Measurements from ENCODE around the gene OR2A5.
"Not testable (repeated sequence)": the region's sequence is repeated elsewhere in the genome, so short reads cannot be mapped to it uniquely, and the experiment has no call there.

OR2A5 gene

GRCh38 chr7:144048648-144049047 is at the start of gene OR2A5:
Gene OR2A5 (plus strand): TSS chr7:144048948. CDS start chr7:144050402, 1,454 bp downstream.
- in situ Hi-C loops (cut with MboI; ENCODE audit: low sequenced_read_pairs), result no loop called here

DNA sequence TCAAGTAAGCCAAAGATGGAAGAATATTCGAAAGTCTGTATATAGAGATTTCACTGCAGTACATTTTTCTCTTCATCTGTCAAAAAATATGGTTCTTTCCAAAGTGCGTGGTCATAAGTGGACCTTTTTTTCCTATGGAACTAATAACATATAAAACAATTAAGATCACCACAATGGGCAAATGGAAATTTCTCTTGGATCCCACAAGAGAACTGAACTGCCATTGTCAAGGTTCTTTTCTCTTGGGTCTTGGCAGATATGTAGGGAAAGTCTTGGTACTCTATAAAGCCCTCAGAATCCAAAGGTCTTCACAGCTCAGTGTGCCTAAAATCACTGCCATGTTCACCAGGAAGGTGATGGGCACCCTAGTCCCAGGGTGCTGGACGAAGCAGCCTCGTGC is 48.7 kb upstream of the OR2A5 start, which contains the start of gene OR6B1:
TSS of gene OR6B1 (plus strand) at position 301 of the 400 bp plus-strand sequence. CDS start 3,677 bp downstream, outside the sequence.
- in situ Hi-C loops (cut with MboI; ENCODE audit: low sequenced_read_pairs), result no loop called here

- in situ Hi-C loops (cut with MboI; ENCODE audit: low sequenced_read_pairs), result no loop called here
Observed at GRCh38 chr7:144001543-144001942, 47.2 kb upstream of the OR2A5 start.

DNA sequence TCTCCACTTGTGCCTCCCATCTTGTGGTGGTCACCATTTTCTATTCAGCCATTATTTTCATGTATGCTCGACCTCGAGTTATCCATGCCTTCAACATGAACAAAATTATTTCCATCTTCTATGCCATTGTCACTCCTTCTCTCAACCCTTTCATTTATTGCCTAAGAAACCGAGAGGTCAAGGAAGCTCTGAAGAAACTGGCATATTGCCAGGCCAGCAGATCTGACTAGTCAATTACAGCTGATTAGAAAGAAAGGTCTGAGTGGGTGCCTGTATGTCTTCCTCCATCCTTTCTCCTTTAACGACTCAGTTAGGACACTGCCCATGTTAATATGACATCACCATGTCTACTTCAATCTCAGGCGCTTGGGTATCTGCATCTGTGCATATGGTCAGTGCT is 44.0 kb upstream of the OR2A5 start:
- in situ Hi-C loops (cut with MboI; ENCODE audit: low sequenced_read_pairs), result no loop called here

- in situ Hi-C loops (cut with MboI; ENCODE audit: low sequenced_read_pairs), result no loop called here
Observed at GRCh38 chr7:144006029-144006691, 42.6 kb upstream of the OR2A5 start.

DNA sequence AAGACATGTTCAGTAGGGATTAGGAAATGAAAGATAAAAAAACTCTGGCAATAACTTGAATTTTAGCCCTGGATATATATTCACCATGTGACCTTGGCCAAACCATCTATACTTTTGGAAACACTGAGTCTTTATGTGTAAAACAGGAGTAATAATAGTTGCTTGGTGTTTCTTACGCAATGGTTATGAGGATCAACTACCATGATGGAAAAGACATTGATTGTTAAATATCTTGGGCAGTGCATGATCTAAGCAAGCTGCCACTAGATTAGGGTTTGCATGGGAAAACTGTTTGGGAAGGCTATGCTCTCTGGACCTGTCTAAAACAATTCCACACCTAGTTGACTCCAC is 42.1 kb upstream of the OR2A5 start:
- in situ Hi-C loops (cut with MboI; ENCODE audit: low sequenced_read_pairs), result no loop called here

- in situ Hi-C loops (cut with MboI; ENCODE audit: low sequenced_read_pairs), result no loop called here
Observed at GRCh38 chr7:144009361-144009760, 39.4 kb upstream of the OR2A5 start.

DNA sequence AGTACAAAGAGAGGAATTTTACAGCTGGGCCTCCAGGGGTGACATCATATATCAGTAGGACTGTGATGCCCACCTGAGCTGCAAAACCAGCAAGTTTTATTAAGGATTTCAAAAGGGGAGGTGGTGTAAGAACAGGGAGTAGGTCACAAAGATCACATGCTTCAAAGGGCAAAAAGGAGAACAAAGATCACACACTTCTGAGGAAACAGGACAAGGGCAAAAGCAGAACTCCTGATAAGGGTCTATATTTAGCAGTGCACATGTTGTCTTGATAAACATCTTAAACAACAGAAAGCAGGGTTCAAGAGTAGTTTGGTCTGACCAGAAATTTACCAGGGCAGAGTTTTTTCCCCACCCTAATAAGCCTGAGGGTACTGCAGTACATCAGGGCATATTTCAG is 38.7 kb upstream of the OR2A5 start:
- in situ Hi-C loops (cut with MboI; ENCODE audit: low sequenced_read_pairs), result not testable (repeated sequence)

- in situ Hi-C loops (cut with MboI; ENCODE audit: low sequenced_read_pairs), result not testable (repeated sequence)
Observed at GRCh38 chr7:144010821-144011220, 37.9 kb upstream of the OR2A5 start.

GRCh38 chr7:144011458-144012230 is 37.1 kb upstream of the OR2A5 start:
- in situ Hi-C loops (cut with MboI; ENCODE audit: low sequenced_read_pairs), result no loop called here

GRCh38 chr7:144018065-144018464 is 30.7 kb upstream of the OR2A5 start:
- in situ Hi-C loops (cut with MboI; ENCODE audit: low sequenced_read_pairs), result no loop called here

GRCh38 chr7:144019457-144019856 is 29.3 kb upstream of the OR2A5 start:
- in situ Hi-C loops (cut with MboI; ENCODE audit: low sequenced_read_pairs), result no loop called here

GRCh38 chr7:144020340-144020739 is 28.4 kb upstream of the OR2A5 start:
- in situ Hi-C loops (cut with MboI; ENCODE audit: low sequenced_read_pairs), result no loop called here

GRCh38 chr7:144022169-144022568 is 26.6 kb upstream of the OR2A5 start:
- in situ Hi-C loops (cut with MboI; ENCODE audit: low sequenced_read_pairs), result no loop called here

- in situ Hi-C loops (cut with MboI; ENCODE audit: low sequenced_read_pairs), result no loop called here
Observed at GRCh38 chr7:144023171-144023827, 25.4 kb upstream of the OR2A5 start.

GRCh38 chr7:144024213-144024612 is 24.5 kb upstream of the OR2A5 start:
- in situ Hi-C loops (cut with MboI; ENCODE audit: low sequenced_read_pairs), result no loop called here

GRCh38 chr7:144026203-144026883 is 22.4 kb upstream of the OR2A5 start:
- in situ Hi-C loops (cut with MboI; ENCODE audit: low sequenced_read_pairs), result no loop called here

- in situ Hi-C loops (cut with MboI; ENCODE audit: low sequenced_read_pairs), result no loop called here
Observed at GRCh38 chr7:144027070-144027469, 21.7 kb upstream of the OR2A5 start.

- in situ Hi-C loops (cut with MboI; ENCODE audit: low sequenced_read_pairs), result no loop called here
Observed at GRCh38 chr7:144027974-144028373, 20.8 kb upstream of the OR2A5 start.

- in situ Hi-C loops (cut with MboI; ENCODE audit: low sequenced_read_pairs), result no loop called here
Observed at GRCh38 chr7:144028547-144028946, 20.2 kb upstream of the OR2A5 start.

DNA sequence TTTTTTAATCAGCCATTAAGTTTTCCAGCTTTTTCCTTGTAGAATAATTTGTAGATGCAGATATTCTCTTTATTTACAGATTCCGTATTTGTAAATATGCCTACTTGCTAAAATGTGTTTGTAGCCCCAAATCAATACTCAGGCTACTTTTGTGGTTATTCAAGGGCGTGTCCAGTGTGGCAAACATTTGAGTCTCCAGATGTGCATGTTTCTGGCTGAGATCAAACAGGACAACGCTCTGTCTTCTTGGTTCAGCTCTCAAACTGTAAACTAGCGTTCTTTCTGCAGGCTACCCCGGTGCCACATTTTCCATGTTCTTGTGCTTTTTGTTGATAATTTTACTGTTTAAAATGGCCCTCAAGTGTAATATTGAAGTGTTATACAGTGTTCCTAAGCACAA is 16.2 kb upstream of the OR2A5 start:
- in situ Hi-C loops (cut with MboI; ENCODE audit: low sequenced_read_pairs), result no loop called here

Data from HL-60/S4 treated with retinoic acid at 250 ng/mL for 4 days and 3 days (cell line).